HepG2 (cell line): Measurements from ENCODE around the gene ASXL1. TPM values are rescaled to one million over a fixed set of nuclear protein-coding genes. Genes with fewer than 3 reads are reported as not detected.

ENCODE experiments used
- AHDC1 ChIP-seq: sonication (generic); formaldehyde crosslinking; IDR thresholded peaks from 2 replicates; pipeline ENCODE4 v1.5.1; 2020; ENCODE audit warnings: mild to moderate bottlenecking, missing genetic modification reagents, borderline replicate concordance
- ARNT2 ChIP-seq: sonication (generic); formaldehyde crosslinking; IDR thresholded peaks from 2 replicates; pipeline ENCODE4 v1.8.0; 2022; ENCODE audit warnings: mild to moderate bottlenecking, low read depth, missing genetic modification reagents, moderate library complexity
- DMAP1 ChIP-seq: IDR thresholded peaks from 2 replicates; pipeline ENCODE4 v1.6.1; 2016
- NKX3-1 ChIP-seq: sonication (generic); formaldehyde crosslinking; IDR thresholded peaks from 2 replicates; pipeline ENCODE4 v1.5.0; 2020; ENCODE audit warnings: missing genetic modification reagents
- SIN3A ChIP-seq: IDR thresholded peaks from 2 replicates; pipeline ENCODE4 v1.6.1; 2011; ENCODE audit warnings: low read depth, mild to moderate bottlenecking, control low read depth, low read length, borderline replicate concordance
- SMC3 ChIP-seq: IDR thresholded peaks from 2 replicates; pipeline ENCODE4 v1.6.1; 2011; ENCODE audit warnings: low read length, improper control_type of control experiment
- SP4 ChIP-seq: sonication (generic); formaldehyde crosslinking; IDR thresholded peaks from 2 replicates; pipeline ENCODE4 v1.8.1; 2023; ENCODE audit warnings: mild to moderate bottlenecking, missing genetic modification reagents
- TMF1 ChIP-seq: sonication (generic); formaldehyde crosslinking; IDR thresholded peaks from 2 replicates; pipeline ENCODE4 v1.8.1; 2022; ENCODE audit warnings: low read depth, missing genetic modification reagents
- ZBTB7B ChIP-seq: sonication (generic); formaldehyde crosslinking; IDR thresholded peaks from 2 replicates; pipeline ENCODE4 v1.4.0; 2020; ENCODE audit warnings: missing genetic modification reagents
- ZFAT ChIP-seq: sonication (generic); formaldehyde crosslinking; conservative IDR thresholded peaks from 2 replicates; pipeline ENCODE4 v1.8.1; 2023; ENCODE audit warnings: missing genetic modification reagents, inconsistent platforms
- ZNF546 ChIP-seq: sonication (generic); formaldehyde crosslinking; conservative IDR thresholded peaks from 2 replicates; pipeline ENCODE4 v1.8.1; 2023; ENCODE audit warnings: mild to moderate bottlenecking, missing genetic modification reagents
- ZNF788 ChIP-seq: sonication (generic); formaldehyde crosslinking; IDR thresholded peaks from 2 replicates; pipeline ENCODE4 v1.5.0; 2020; ENCODE audit warnings: mild to moderate bottlenecking, missing genetic modification reagents, borderline replicate concordance
- ZNF841 ChIP-seq: sonication (generic); formaldehyde crosslinking; IDR thresholded peaks from 2 replicates; pipeline ENCODE4 v1.8.1; 2023; ENCODE audit warnings: missing genetic modification reagents, borderline replicate concordance
- polyA plus RNA-seq, 8 experiments: library from polyadenylated mRNA; depleted of rRNA in 3 of 8; stranded (reverse) in 7 of 8; unstranded in 1 of 8; fragments of >200 nt; fragmentation: Illumina TruSeq in 4 of 8; extraction: Trizol in 4 of 8; gene quantifications; 2 replicates each; pipeline versions ENCODE4 v1.2.1 to v1.2.3, GENCODE V29; 2011 to 2016; ENCODE audit warnings: low read depth in 4 of 8, missing spikeins in 1 of 8, mixed read lengths in 1 of 8; ENCODE audit not compliant: insufficient read depth in 1 of 8
- total RNA-seq, 5 experiments: library from RNA; depleted of rRNA; stranded (reverse); fragments of >200 nt; fragmentation: Illumina TruSeq; extraction: Trizol; gene quantifications; 2 replicates each; pipeline ENCODE4 v1.2.3, GENCODE V29; 2016; ENCODE audit warnings: low read depth in 1 of 5
- TF ChIP-seq, protein P1 (sequence below): sonication (generic); formaldehyde crosslinking; conservative IDR thresholded peaks from 2 replicates; pipeline ENCODE4 v1.8.1; 2023; ENCODE audit warnings: missing genetic modification reagents
- TF ChIP-seq, protein P2 (sequence below): sonication (generic); formaldehyde crosslinking; IDR thresholded peaks from 2 replicates; pipeline ENCODE4 v1.4.0; 2020; ENCODE audit warnings: missing genetic modification reagents
- TF ChIP-seq, protein P3 (sequence below): sonication (generic); formaldehyde crosslinking; IDR thresholded peaks from 2 replicates; pipeline ENCODE4 v1.5.0; 2020; ENCODE audit warnings: missing genetic modification reagents

Gene ASXL1
- total and polyA plus RNA-seq, 2 of the 13 experiments (the other 11 are each of a cell fraction or from before 2014, with no cell fraction given): 62.1 to 74.8 TPM

DNA sequence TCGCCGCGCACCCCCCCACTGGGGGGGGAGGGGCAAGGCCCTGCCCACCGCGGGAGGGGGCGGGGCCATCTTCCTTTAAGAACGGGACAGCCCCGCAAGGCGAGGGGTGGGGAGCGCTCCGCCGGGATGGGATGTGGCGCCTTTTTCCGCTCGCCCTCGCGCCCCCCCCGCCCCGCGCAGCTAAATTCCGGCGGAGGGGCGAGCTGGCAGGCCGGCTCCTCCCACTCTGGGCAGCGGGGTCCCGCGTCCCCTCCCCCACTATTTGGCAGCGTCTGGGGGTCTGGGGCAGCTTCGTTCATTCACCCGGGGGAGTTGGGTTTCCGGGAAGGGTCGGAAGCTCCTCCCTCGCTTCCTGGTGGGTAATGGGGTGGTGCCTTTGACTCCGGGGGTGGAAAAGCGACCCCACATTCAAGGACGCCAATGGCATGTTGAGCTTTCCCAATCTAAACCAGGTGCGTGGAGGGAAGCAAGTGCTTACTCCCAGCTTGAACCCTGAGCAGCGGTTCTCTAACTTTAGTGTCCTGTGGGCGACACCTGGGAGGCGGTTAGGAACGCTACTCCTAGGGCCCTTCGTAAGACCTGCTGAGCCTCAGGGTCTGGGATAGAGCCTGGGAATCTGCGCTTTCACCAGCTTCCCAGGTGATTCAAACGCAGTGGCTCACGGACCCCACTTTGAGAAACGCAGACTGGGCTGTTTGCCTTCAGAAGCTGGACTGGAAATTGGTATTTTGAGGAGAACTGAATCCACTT, 927 bp downstream of the ASXL1 start (continued):
- TF ChIP-seq ZFAT (CRISPR knock-in tag) (no peak), AHDC1 (CRISPR knock-in tag) (peak; percentile 73; the same call in 1 of the 2 replicates), SIN3A (peak; percentile 86; the same call in 1 of the 2 replicates), ARNT2 (CRISPR knock-in tag) (no peak), ZNF841 (CRISPR knock-in tag) (peak; percentile 63; the same call in 1 of the 2 replicates), TMF1 (CRISPR knock-in tag) (no peak), SMC3 (no peak), ZBTB7B (peak; percentile 96), SP4 (CRISPR knock-in tag) (peak; percentile 79; the same call in 1 of the 2 replicates), DMAP1 (CRISPR knock-in tag) (peak; percentile 80; the same call in 1 of the 2 replicates), ZNF546 (CRISPR knock-in tag) (0 out of 2 replicates have a peak, but pooled peaks have one; percentile 19), ZNF788 (CRISPR knock-in tag) (peak; percentile 44; the same call in 1 of the 2 replicates), NKX3-1 (CRISPR knock-in tag) (0 out of 2 replicates have a peak, but pooled peaks have one; percentile 73)
- TF ChIP-seq, protein P1, sequence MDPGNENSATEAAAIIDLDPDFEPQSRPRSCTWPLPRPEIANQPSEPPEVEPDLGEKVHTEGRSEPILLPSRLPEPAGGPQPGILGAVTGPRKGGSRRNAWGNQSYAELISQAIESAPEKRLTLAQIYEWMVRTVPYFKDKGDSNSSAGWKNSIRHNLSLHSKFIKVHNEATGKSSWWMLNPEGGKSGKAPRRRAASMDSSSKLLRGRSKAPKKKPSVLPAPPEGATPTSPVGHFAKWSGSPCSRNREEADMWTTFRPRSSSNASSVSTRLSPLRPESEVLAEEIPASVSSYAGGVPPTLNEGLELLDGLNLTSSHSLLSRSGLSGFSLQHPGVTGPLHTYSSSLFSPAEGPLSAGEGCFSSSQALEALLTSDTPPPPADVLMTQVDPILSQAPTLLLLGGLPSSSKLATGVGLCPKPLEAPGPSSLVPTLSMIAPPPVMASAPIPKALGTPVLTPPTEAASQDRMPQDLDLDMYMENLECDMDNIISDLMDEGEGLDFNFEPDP (CRISPR knock-in tag): 0 out of 2 replicates have a peak, but pooled peaks have one; percentile 92
- TF ChIP-seq, protein P2, sequence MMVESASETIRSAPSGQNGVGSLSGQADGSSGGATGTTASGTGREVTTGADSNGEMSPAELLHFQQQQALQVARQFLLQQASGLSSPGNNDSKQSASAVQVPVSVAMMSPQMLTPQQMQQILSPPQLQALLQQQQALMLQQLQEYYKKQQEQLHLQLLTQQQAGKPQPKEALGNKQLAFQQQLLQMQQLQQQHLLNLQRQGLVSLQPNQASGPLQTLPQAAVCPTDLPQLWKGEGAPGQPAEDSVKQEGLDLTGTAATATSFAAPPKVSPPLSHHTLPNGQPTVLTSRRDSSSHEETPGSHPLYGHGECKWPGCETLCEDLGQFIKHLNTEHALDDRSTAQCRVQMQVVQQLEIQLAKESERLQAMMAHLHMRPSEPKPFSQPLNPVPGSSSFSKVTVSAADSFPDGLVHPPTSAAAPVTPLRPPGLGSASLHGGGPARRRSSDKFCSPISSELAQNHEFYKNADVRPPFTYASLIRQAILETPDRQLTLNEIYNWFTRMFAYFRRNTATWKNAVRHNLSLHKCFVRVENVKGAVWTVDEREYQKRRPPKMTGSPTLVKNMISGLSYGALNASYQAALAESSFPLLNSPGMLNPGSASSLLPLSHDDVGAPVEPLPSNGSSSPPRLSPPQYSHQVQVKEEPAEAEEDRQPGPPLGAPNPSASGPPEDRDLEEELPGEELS (CRISPR knock-in tag): peak; percentile 64
- TF ChIP-seq, protein P3, sequence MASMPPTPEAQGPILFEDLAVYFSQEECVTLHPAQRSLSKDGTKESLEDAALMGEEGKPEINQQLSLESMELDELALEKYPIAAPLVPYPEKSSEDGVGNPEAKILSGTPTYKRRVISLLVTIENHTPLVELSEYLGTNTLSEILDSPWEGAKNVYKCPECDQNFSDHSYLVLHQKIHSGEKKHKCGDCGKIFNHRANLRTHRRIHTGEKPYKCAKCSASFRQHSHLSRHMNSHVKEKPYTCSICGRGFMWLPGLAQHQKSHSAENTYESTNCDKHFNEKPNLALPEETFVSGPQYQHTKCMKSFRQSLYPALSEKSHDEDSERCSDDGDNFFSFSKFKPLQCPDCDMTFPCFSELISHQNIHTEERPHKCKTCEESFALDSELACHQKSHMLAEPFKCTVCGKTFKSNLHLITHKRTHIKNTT (CRISPR knock-in tag): no peak
